Stimulated activated CD8-positive, alpha-beta memory T cell treated with anti-CD3 and anti-CD28 coated beads, Interleukin-12 subunit alpha, Interleukin-12 subunit beta, amount 100 ng/mL, for 24 hours (primary cell): Measurements from ENCODE around the gene EFHD2.
"Not testable (repeated sequence)": the region's sequence is repeated elsewhere in the genome, so short reads cannot be mapped to it uniquely, and the experiment has no call there.

Source experiments
- DNase-seq: peaks from one replicate; pipeline ENCODE4 v3.0.0-alpha.2; 2020; ENCODE audit errors: extremely low read depth

Gene EFHD2

DNA sequence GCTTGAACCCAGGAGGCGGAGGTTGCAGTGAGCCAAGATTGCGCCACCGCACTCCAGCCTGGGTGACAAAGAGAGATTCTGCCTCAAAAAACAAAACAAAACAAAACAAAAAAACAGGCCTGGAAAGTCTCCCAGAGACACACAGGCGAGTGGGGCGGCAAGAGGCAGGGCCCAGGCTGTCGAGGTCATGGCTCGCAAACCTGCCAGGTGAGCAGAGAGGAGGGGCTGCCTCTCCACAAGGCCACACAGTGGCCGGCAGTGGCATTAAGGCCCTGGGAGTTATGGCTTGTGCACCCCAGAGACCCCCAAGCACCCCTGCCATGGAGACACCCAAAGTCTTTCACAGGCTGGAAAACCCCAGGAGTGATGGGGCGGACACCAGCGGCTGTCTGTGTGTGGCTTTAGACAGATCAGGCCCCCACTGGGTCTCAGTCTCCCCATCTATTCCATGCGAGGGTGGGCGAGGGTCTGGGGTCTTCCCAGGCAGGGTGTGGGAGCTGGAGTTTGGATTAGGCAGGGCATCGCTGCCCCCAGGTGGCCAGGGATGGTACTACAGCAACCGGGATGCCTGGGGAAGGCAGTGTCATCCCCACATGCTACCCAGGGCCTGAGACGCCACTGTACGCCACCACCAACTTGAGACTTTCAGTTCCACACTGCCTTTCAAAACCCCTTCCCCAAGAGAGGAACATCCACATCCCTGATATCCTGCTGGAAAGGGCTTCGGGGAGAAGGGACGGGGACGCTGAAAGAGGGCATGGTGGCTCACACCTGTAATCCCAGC lies 21.3 kb downstream of the EFHD2 start:
- no peak for DNase-seq

- no peak for DNase-seq
These were observed 21.9 kb downstream of the EFHD2 start for GRCh38 chr1:15431571-15431948.

- DNase-seq = no peak
These were observed 22.6 kb downstream of the EFHD2 start for GRCh38 chr1:15432324-15432723.

DNA sequence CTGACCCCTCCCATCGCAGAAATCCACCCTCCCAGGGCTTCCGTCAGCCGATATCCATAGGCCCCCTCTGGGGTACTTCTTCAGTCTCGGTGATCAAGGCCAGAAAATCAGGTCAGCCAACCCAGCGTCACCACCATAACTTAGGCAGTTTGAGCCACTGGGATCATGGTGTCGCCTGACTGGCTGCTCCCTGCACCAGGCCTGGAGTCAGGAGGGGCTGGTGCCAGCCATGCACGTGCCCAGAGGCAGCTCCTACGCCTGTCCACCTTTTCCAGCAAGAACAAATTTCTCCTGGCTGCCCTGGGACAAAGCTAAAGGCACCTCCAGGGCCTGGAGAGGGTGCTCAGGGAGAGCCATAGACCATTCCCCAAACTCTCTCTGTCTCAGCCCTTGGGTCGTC lies 23.8 kb downstream of the EFHD2 start:
- DNase-seq = no peak

DNA sequence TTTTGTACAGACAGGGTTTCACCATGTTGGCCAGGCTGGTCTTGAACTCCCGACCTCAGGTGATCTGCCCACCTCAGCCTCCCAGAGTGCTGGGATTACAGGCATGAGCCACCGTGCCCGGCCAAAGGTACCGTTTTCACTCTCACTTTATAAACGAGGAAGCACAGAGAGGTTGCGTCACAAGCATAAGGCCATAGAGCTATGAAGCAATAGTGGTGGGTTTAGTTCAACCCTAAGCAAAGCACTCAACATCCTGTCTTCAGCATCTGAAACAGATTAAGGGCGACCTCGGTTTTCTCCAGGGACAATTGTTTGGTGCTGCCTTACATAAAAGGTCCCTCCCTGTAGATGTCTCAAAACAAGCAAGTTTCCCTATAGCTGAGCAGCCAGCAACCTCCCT lies 25.1 kb downstream of the EFHD2 start:
- DNase-seq = not testable (repeated sequence)

- no peak for DNase-seq
These were observed 25.8 kb downstream of the EFHD2 start for GRCh38 chr1:15435239-15436077.

DNA sequence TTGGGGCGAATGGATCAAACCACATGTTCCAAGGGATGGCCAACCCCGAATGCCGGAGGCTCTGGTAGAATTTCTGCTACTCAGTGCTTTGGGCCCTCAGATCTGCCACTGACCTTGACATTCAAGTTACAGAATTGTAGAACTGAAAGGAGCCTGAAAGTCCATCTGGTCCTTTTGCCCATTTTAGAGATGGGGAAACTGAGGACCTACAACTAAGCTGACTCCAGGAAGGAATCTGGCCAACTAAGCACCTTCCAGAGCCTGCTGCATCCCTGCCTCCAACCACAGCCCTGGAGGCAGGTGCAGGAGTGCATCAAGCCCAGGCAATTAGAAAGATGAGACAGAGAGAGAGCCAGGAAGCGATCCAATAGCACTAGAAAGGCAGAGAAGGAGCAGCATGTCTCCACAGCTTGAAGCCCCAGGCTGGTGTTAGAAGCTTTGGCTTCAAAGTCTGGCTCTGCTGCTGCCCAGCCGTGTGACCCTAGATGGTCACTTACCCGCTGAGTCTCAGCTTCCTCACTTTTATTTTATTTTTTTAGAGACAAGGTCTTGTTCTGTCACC lies 27.3 kb downstream of the EFHD2 start:
- no peak for DNase-seq

DNA sequence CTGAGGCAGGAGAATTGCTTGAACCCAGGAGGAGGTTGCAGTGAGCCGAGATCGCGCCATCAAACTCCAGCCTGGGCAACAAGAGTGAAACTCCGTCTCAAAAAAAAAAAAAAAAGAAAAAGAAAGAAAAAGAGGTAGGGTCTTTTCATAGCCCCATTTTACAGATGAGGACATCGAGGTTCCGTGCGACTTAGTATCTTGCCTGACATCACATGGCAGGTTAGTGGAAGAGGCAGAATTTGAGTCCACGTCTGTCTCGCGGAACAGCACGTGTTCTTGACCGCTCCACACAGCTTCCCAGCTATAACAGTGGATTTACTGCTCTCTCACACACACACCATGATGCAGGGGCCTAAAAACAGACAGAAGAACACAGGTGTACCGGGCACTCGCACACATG lies 29.6 kb downstream of the EFHD2 start:
- no peak for DNase-seq

GRCh38 chr1:15440357-15440756 lies 30.7 kb downstream of the EFHD2 start:
- no peak for DNase-seq

DNA sequence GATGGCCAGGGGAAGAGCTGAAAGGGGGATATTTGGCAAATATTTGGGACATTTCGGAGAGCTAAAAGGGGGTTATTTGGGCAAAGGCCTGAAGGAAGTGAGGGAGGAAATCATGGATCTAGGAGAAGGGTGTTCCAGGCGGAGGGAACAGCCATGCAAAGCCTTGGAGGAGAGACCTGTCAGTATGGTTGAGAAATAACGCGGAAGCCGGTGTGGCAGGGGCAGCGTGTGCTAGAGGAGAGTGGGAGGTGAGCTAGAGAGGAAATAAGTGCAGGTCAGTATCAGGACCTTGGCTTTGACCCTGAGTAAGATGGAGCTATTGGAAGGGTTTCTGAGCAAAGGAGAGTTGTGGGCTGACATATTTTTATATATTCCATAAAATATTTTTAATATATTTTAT lies 31.6 kb downstream of the EFHD2 start:
- DNase-seq = no peak

DNA sequence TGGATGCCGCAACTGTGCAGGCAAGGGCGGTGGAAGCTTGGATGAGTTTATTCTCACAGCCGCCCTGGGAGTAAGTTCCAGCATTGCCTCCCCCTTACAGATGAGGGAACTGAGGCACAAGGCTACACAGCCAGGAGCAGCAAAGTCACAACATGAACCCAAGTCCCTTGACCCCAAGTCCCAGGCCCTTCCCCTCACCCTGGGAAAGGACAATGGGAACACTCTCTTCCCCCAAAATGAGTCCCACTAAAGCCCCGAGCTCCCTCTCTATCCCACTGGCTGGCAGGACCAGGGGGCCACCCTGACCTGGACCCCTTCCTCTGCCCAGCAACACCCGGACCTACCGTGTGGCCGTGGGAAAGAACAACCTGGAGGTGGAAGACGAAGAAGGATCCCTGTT lies 32.4 kb downstream of the EFHD2 start:
- no peak for DNase-seq

DNA sequence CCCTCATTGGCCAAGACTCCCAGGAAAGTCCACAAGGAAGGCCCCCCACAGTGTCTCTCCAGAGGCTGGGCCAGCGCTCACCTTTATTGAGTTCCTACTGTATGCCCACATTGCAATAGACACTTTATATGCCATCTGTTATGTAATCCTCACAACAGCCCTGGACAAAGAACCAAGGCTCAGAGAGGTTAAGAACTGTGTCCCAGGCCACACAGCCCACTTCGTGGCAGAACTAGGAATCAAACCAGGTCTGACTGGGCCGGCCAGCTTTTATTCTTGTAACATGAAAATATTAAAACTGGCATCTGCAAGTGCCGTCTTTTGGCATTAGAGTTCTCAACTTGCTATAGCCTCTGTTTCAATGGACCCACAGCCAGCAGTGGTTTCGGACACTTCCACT lies 33.1 kb downstream of the EFHD2 start:
- no peak for DNase-seq

DNA sequence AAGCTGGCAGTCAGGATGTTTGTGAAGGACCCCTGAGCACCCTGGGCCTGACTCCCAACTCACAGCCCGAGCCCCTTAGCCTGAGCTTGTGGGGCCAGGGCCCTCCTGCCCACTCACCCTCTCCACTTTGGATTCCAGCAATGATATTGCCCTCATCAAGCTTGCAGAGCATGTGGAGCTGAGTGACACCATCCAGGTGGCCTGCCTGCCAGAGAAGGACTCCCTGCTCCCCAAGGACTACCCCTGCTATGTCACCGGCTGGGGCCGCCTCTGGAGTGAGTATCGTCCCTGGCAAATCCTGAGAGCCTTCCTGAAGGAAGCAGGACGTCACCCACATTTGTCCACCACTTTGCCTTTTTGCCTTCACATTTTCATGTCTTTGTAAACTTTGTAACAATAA lies 33.6 kb downstream of the EFHD2 start:
- DNase-seq = no peak

DNA sequence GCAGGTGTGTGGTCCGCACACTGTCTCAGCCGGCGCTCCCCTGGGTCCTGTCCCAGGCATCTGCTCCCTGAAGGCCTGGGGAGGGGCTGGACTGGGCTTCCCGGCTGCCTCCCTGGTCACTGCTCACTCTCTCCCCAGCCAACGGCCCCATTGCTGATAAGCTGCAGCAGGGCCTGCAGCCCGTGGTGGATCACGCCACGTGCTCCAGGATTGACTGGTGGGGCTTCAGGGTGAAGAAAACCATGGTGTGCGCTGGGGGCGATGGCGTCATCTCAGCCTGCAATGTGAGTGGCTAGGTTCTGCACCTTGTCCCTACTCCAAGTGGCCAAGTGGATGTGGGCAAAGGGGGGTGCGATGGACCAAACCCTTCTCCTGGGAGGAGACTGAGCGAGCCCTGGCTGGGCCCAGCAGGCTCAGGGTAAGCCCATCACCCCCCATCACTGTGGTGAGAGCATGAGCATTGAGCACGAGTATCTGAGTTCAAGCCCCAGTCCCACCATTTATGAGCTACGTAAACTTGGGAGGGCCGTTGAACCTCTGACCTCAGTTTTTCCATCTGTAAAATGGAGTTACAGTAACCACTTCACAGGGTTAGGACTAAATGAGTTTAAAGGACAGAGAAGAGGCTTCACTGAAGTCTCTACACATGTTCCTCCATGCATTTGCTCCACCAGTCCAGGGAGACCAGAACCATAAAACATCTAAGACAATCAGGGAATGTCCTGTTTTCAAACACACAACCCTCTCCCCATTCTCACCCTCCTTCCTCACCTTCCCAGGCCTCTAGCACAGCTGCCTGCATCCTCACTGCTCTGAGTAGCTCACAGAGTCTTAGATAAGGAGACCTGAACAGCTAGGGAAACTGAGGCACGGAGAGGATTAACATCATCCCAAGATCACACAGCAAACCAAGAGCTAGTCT lies 35.0 kb downstream of the EFHD2 start:
- DNase-seq = no peak

- no peak for DNase-seq
These were observed 35.9 kb downstream of the EFHD2 start for GRCh38 chr1:15445390-15446122.

GRCh38 chr1:15446212-15446611 lies 36.5 kb downstream of the EFHD2 start:
- no peak for DNase-seq

GRCh38 chr1:15448877-15449462 lies 39.3 kb downstream of the EFHD2 start:
- no peak for DNase-seq

DNA sequence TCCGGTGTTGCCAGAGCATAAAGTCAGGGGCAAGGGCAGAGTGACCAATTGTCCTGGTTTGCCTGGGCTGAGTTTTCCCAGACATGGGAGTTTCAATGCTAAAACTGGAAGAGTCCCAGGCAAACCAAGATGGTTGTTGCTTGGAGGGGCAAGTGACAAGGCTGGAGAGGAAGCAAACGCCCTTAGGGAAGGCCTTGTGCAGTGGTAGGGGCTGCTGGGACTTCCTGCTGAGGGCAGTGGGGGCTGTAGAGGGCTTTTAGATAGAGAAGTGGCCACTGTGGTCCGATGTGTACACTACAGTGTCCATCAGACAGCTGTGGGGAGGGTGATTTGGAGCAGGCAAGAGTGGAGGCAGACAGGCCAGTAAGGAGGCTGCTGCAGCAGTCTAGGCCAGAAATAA lies 39.9 kb downstream of the EFHD2 start:
- no peak for DNase-seq

GRCh38 chr1:15451014-15451722 lies 41.5 kb downstream of the EFHD2 start:
- DNase-seq = no peak

- DNase-seq = no peak
These were observed 42.5 kb downstream of the EFHD2 start for GRCh38 chr1:15452216-15452615.
